Hematopoietic multipotent progenitor cell (in vitro differentiated cells): ENCODE results near the gene MLXIP. TPM values are rescaled to one million over a fixed set of nuclear protein-coding genes. Genes with fewer than 3 reads are reported as not detected.
"Not testable (repeated sequence)": the region's sequence is repeated elsewhere in the genome, so short reads cannot be mapped to it uniquely, and the experiment has no call there.

Experiments
- DNase-seq, 3 donors: peaks; one replicate each; pipeline ENCODE4 v3.0.0-alpha.2; 2011 to 2015; ENCODE audit warnings: low read depth in 2 of 3, low spot score in 2 of 3
- total RNA-seq: library from RNA; depleted of rRNA; stranded (reverse); fragments of >200 nt; gene quantifications from one replicate; pipeline ENCODE4 v1.2.3, GENCODE V29; 2012

The MLXIP gene, protein sequence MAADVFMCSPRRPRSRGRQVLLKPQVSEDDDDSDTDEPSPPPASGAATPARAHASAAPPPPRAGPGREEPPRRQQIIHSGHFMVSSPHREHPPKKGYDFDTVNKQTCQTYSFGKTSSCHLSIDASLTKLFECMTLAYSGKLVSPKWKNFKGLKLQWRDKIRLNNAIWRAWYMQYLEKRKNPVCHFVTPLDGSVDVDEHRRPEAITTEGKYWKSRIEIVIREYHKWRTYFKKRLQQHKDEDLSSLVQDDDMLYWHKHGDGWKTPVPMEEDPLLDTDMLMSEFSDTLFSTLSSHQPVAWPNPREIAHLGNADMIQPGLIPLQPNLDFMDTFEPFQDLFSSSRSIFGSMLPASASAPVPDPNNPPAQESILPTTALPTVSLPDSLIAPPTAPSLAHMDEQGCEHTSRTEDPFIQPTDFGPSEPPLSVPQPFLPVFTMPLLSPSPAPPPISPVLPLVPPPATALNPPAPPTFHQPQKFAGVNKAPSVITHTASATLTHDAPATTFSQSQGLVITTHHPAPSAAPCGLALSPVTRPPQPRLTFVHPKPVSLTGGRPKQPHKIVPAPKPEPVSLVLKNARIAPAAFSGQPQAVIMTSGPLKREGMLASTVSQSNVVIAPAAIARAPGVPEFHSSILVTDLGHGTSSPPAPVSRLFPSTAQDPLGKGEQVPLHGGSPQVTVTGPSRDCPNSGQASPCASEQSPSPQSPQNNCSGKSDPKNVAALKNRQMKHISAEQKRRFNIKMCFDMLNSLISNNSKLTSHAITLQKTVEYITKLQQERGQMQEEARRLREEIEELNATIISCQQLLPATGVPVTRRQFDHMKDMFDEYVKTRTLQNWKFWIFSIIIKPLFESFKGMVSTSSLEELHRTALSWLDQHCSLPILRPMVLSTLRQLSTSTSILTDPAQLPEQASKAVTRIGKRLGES
- 50.9 TPM for total RNA-seq

DNA sequence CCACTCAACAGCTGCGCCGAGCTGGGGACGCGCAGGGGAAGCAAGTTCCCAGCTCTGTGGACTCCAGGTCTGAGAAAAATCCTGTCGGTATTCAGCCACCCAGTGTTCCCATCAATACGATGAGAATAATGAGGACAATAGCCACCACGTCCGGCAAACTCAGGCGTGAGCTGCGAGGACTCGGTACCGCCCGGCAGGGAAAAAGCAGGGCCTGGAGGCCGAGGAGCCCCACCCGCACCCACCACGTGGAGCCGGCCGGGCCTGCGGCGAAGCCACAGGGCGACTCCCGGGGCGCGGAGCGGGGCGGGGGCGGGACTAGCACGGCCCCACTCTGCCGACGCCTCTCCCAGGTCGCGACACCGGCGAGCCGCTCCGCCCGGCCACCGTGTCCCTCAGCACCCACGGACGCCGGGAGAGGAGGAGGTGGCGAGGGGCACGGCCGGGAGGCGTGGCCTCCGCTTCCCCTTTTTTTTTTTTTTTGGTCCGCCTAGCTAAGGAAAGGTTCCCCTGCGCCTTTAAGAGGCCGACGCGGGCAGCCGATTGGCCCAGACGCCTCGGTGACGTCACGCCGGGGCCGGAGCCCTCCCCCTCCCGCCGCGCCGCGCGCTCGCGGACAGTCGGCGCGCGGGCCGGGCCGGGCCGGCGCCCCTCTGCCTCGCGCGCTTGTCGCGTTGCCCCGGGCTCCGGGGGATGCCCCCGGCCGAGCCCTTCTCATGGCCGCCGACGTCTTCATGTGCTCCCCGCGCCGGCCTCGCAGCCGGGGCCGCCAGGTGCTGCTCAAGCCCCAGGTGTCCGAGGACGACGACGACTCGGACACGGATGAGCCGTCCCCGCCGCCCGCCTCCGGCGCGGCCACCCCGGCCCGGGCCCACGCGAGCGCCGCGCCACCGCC, at the start of gene MLXIP:
TSS of gene MLXIP (plus strand) at position 616 of the 892 bp plus-strand sequence. CDS start at position 714, 98 bp downstream.
- peak; percentile 74 to 93 (median 92) for DNase-seq

DNA sequence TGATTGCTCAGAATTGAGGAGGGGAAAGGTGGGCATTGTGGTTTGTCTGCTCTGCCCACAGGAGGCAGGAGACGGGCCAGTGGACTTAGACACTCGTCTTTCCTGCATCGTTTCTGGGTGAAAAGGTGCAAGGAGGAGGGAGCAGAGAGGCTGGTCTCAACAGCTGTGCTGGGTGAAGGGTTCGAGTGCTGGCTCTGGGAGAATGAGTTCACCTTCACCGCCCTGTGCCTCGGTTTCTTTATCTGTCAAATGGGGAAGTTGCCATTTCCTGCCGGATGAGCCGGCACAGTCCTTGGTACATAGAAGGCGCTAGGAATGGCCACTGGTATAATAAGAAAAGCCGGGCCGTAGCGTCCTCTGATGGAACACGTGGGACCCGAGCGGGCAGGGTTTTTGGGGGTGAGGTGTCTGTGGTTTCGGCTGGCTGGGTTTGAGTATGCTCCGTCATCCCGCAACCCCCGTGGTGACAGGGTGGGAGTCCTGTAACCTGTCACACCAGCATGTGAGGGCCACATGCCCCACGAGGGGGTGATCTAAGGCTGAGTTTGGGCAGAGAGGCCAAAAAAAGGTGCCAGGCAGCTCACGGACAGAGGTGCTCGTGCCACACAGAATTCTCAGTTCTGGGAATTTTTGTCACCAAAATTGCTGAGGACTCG, 49.5 kb upstream of the MLXIP start:
- DNase-seq: no peak

DNA sequence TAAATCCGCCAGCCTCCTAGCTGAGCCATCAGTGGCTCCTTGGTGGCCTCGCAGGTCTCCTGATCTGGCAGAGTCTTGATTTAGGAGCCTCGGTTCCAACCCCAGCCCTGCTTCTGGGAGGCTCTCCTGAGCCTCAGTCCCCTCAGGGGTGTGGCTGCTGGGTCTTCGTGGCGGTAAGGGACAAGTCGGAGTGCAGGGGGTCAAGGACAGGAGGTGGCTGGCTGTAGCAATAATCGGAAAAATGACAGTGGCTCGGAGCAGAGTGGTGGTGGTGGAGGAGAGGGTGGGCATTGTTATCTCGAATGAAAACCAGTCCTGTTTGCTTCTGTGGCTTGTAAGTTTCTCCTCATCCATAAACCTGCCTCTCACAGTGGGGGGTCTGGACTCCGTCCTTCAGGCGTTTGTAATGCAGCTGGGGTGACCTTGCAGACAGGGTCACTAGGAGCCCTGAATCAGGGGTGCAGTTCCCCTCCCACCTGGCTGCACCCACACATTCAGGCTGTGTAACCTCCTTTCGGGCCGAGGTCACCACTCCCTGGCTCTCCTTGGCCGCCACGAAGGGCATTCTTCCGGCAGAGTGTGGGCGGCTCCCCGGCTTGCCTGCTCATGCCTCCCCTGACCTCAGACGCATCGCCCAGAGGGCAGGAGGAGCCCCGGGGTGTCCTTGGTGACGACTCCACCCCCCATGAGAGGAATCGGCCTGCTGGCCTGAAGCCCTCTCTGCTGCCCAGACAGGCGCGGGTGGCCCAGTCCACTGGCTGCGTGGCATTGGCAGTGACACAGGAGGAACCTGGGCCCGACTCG, 48.7 kb upstream of the MLXIP start:
- no peak for DNase-seq

DNA sequence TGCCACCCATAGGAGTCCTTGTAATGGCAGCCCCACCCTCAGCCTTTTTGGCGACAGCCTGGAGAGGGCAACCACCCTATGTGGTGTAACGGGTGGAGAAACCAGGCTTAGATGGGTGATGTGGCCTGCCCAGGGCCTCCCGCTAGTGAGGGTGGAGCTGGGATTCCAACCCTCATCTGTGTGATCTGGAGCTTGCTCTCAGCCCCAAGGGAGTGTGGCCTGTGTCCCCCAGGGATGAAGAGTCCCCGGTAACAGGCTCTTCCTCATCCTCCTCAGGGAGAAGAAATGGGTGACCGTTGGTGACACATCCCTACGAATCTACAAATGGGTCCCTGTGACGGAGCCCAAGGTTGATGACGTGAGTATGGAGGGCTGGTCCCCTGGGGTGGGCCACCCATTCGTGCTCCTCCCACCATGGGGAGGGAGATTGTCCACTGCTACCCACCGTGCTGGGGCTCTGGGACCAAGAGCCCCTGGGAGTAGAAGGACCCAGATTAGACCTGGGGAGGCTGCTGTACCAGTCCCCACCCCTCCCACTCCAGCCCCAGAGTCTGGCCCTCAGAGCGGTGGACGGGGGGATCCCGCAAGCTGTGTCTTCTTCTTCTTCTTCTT, 48.0 kb upstream of the MLXIP start:
- DNase-seq: no peak

DNA sequence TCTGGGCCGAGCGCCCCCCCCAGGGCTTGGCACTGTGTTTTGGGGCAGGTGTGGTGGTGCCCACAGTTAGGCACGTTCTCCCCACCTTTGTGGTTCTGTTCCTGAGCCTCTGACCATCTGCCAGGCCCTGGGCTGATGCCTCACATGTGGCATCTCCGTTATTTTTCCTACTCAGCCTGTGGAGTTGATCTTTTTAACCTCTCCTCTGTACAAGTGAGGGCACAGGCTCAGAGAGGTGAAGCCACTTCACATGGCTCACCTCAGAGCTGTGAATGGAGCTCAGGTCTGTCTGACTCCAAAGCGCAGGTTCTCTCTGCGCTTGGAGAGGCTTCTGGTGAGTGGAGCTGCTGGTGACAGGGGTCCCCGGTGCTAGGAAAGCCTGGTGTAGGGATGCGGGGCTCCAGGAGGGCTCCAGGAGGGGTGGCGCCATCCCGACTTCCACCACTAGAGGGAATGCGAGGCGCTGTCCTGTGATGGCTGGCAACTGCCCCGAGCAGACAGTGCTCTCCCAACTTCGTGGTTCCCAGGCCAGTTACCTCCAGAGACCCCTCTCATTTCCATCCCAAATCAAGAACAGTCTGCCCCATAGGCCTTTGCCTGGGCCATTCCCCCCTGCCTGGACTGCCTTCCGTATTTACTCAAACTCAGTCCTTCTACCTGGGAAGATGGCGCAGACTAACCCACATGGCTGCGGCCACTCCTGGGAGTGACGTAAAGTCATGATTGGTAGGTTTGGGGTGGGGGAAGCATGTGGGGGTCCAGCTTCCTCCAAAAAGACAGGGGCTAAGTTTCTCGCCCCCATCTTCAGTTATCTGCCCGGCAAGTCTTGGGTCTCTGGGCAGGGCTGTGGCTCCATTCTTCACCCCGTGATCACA, 47.0 kb upstream of the MLXIP start:
- DNase-seq: peak in 2 of 3 donors; percentile 33 to 40

DNA sequence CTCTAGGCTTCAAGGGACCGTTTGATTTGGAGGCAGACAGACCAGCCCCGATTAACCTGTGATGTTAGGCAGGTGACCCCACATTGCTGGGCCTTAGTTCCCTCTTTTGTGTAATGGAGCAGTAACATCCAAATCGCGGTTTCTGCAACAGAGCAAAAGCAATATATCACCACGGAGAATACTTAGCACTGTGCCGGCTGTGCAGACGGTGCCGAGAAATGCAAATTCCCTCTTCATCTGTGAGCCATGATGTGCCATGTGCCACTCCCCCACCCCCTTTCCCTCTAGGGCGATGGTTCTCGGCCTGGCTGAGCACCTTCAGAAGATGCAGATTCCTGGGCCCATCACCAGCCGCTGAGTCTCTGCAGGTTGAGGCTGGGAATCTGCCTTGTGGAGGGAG, 46.0 kb upstream of the MLXIP start:
- DNase-seq: no peak

DNA sequence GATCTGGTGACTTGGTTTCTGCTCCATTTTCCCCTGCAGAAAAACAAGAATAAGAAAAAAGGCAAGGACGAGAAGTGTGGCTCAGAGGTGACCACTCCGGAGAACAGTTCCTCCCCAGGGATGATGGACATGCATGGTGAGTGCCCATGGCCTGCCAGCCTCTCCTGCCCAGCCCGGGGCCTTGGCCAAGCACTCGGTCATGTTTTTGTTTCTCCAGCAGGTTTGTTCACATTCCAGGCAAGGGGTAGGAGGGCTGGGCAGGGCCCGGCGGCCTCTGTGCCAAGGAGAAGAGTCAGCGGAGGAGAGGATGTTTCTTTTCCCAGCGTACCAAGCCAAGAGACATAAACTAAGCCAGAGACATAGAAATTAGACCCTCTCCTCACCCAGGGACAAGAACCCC, 43.3 kb upstream of the MLXIP start:
- DNase-seq: no peak

DNA sequence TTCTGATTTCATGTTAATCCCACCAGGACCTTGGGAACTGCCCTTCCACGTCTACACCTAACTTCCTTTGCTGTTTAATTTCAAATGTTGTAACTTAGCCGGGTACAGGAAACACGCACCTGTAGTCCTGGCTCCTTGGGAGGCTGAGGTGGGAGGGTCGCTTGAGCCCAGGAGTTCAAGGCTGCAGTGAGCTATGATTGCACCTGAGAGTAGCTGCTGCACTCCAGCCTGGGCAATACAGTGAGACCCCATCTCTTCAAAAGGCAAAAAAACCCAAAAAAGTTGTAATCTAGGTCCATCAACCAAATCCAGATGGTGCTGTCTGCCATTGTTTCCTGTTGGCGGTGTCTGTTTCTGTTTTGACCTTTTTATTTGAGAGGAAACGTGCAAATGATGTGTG, 42.4 kb upstream of the MLXIP start:
- no peak for DNase-seq

DNA sequence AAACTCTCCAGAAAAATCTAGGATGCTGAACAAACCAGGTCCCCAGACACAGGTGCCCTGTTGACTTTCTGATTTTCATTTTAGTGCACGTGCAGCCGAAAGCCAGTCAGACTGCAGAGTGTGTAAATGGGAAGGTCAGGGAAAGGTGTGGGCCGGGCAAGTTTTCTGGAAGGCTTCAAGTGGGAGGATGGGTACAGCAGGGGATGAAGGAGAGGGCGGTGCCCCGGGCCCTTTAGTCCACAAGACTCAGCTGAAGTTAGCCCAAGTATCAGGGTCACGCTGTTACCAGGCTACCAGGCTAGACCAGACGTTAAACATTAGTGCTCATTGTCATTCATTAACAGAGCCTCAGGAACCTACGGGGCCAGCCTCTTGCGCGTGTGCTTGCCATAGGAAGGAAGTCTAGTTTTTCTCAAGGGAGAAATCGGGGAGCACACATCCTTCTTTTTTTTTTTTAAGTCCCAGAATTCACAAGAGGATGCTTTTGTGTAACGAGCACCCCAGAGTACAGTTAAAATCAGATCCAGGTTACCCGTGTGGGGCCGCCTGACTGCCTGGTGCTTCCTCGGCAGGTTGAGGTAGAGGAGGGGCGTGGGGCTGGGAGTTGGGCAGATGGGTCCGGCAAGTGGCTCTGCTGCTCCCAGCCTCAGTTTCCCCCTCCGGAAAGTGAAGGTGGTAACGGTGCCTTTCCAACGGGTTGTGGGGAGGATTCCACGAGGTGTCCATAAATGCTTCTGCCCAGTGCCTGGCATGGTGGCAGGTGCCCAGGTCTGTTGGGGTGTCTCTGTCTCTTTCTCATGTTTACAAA, 37.8 kb upstream of the MLXIP start:
- no peak for DNase-seq

DNA sequence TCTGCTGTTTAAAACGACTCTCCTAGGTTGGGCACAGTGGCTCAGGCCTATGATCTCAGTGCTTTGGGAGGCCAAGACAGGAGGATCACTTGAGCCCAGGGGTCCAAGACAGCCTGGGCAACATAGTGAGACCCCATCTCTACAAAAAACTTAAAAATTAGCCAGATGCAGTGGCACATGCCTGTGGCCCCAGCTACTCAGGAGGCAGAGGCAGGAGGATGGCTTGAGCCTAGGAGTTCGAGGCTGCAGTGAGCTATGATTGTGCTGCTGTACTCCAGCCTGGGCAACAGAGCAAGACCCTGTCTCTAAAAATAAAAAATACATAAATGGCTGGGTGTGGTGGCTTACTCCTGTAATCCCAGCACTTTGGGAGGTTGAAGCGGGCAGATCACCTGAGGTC, 37.1 kb upstream of the MLXIP start:
- not testable (repeated sequence) for DNase-seq

DNA sequence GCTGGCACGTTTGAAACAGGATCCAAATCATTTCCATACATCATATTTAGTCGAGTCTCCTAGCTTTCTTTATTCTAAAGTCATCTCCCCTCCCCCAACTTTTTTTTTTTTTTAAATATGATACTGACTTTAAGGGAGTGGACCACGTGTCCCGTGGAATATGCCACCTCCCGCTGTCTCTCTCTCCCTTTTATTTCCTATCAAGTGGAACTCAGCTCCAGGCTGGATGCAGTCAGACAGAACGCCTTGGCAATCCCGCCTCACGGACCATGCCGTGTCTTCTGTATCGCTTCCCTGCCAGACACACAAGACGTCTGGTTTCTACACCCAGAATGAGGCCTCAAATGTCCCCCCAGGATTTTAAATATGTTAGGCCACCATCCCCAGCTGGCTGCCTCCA, 35.6 kb upstream of the MLXIP start:
- DNase-seq: no peak

DNA sequence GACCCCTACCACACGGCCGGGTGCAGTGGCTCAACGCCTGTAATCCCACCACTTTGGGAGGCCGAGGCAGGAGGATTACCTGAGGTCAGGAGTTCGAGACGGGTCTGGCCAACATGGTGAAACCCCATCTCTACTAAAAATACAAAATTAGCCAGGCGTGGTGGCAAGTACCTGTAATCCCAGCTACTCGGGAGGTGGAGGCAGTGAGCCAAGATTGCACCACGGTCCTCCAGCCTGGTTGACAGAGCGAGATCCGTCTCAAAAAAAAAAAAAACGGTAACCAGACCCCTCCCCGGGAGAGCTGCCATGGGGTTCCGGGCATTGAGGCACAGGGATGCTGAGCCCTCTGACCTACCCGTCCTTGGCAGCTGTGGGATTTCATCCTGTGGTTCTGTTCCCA, 35.1 kb upstream of the MLXIP start:
- DNase-seq: no peak

DNA sequence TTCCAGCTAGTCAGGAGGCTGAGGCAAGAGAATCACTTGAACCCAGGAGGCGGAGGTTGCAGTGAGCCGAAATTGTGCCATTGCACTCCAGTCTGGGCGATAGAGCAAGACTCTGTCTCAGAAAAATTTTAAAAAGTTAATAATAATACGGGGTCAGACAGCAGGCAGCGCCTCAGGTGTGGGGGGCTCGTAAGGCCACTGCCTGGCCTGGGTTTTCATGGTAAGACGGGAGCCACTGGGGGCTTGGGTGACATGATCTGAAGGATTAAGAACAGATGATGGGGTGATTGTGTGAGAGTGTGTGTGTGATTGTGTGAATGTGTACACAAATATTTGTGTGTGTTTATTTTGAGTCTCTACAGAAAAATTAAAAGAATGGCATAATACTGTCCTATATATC, 33.3 kb upstream of the MLXIP start:
- peak in 1 of 3 donors; percentile 28 for DNase-seq

DNA sequence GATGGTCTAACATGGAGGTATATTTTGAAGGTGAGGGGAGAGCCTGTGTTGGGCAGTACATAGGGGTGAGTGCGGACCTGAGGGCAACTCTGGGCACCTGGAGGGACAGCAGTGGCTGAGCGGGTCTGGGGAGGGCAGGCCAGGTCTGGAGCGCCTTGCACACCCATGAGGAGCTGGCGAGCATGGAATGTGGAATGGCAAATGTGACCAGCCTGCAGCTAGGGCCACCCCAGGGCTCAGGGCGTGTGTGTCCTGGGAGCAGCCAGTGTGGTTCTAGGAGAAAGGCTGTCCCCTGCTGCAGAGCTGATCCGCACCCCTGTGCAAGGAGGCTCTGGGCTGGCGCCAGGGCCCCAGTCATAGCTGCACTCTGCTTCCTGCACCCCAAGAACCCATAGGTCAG, 32.4 kb upstream of the MLXIP start:
- DNase-seq: no peak

DNA sequence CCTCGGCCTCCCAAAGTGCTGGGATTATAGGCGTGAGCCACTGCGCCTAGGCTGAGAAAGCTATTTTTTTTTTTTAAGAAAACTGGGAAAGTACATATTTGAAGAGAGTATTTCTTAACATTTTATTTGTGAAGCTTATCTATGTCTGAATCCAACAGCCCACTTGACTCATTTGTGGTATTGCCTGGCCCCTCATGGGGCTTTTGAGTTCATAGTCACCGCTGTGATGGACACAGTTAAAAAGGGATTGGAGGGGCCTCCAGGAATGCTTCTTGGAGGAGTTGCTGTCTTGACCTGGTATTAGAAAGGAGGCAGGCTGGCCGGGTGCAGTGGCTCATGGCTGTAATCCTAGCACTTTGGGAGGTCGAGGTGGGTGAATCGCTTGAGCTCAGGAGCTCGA, 30.4 kb upstream of the MLXIP start:
- DNase-seq: no peak

DNA sequence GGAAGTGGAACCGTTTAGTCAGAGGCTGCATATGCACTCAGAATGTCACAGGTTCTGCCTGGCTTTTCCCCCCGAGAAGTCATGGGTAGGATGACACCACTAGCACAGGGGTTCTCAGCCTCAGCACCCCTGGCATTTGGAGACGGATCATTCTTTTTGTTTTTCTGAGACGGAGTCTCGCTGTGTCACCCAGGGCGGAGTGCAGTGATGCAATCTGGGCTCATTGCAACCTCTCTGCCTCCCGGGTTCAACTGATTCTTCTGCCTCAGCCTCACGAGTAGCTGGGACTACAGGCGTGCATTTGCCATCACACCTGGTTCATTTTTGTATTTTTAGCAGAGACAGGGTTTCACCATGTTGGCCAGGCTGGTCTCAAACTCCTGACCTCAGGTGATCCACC, 28.7 kb upstream of the MLXIP start:
- no peak for DNase-seq

DNA sequence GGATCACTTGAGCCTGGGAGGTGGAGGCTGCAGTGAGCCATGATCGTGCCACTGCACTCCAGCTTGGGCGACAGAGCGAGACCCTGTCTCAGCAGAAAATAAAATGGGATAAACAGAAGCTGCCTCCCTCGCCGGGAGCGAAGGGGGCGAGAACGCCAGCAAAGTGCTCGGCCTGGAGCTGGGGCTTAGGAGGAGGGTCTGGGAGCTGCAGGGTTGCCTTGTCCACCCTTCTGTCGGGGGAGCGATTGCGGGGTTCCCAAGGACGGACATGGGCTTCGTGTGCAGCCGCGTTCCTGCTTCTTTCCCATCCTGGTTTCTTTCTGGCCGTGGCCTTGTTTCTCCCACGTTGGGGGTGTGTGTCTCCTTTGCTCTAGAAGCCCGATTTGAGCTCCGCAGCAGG, 27.9 kb upstream of the MLXIP start:
- no peak for DNase-seq
